LNCaP clone FGC (cell line): Measurements from ENCODE around the gene ARL14EP.

Experiments used
- DNase-seq: peaks from one replicate; pipeline ENCODE4 v3.0.0-alpha.2; 2011; ENCODE audit warnings: low read depth
- H3K4me3 ChIP-seq: 2 replicates; pipeline ENCODE4 v1.5.1; 2011; ENCODE audit warnings: mild to moderate bottlenecking, low read depth, low read length, control low read depth
- CTCF ChIP-seq: IDR thresholded peaks from 2 replicates; pipeline ENCODE4 v1.5.1; 2012; ENCODE audit warnings: mild to moderate bottlenecking; ENCODE audit not compliant: control insufficient read depth, insufficient read depth; ENCODE audit errors: extremely low read depth

Gene ARL14EP

GRCh38 chr11:30356391-30356790 lies 33.5 kb downstream of the ARL14EP start:
- no peak for TF ChIP-seq CTCF
- DNase-seq: no peak
- no peak overlapping the region for H3K4me3 ChIP-seq

- DNase-seq: no peak
- no peak overlapping the region for H3K4me3 ChIP-seq
- no peak for TF ChIP-seq CTCF
Measured at GRCh38 chr11:30357872-30358271, 35.0 kb downstream of the ARL14EP start.

- no peak for DNase-seq
- TF ChIP-seq CTCF: no peak
- H3K4me3 ChIP-seq: no peak overlapping the region
Measured at GRCh38 chr11:30358536-30358935, 35.6 kb downstream of the ARL14EP start.

GRCh38 chr11:30360741-30361140 lies 37.8 kb downstream of the ARL14EP start:
- DNase-seq: no peak
- no peak for TF ChIP-seq CTCF
- H3K4me3 ChIP-seq: no peak overlapping the region

- TF ChIP-seq CTCF: no peak
- DNase-seq: no peak
- H3K4me3 ChIP-seq: no peak overlapping the region
Measured at GRCh38 chr11:30364139-30364836, 41.4 kb downstream of the ARL14EP start.

GRCh38 chr11:30364837-30365482 lies 42.1 kb downstream of the ARL14EP start:
- no peak for DNase-seq
- no peak for TF ChIP-seq CTCF
- no peak overlapping the region for H3K4me3 ChIP-seq
